Sigmoid colon (tissue), 4 donors: ENCODE measurements around the gene CUL9.

Experiments
- CTCF ChIP-seq, 4 experiments: fragments of 450-650 bp in 3 of 4; fragments of 200-600 bp in 1 of 4; IDR thresholded peaks; one replicate each; pipeline ENCODE4 v1.5.1; 2016 to 2019; ENCODE audit warnings: antibody characterized with exemption in 4 of 4, mild to moderate bottlenecking in 3 of 4, moderate library complexity in 2 of 4
- EP300 ChIP-seq, 4 donors: sonication (generic); formaldehyde crosslinking; IDR thresholded peaks; one replicate each; pipeline ENCODE4 v1.6.1; 2017; ENCODE audit warnings: antibody characterized with exemption in 4 of 4
- POLR2A ChIP-seq, 2 donors: fragments of 450-650 bp; IDR thresholded peaks; one replicate each; pipeline ENCODE4 v1.6.1; 2016; ENCODE audit warnings: antibody characterized with exemption in 2 of 2, mild to moderate bottlenecking in 2 of 2, moderate library complexity in 2 of 2
- POLR2AphosphoS5 ChIP-seq, 4 donors: sonication (generic); formaldehyde crosslinking; IDR thresholded peaks; one replicate each; pipeline ENCODE4 v1.6.1; 2017; ENCODE audit warnings: antibody characterized with exemption in 4 of 4

- TF ChIP-seq POLR2A (IDR thresholded peaks at IDR 0.05) (no peak), CTCF (IDR thresholded peaks at IDR 0.05) (no peak), EP300 (IDR thresholded peaks at IDR 0.05) (no peak), POLR2AphosphoS5 (IDR thresholded peaks at IDR 0.05) (no peak)
These were observed 11.9 kb downstream of the CUL9 start for GRCh38 chr6:43193929-43194328.
